ENCODE data around the gene FRMD7.

DNA sequence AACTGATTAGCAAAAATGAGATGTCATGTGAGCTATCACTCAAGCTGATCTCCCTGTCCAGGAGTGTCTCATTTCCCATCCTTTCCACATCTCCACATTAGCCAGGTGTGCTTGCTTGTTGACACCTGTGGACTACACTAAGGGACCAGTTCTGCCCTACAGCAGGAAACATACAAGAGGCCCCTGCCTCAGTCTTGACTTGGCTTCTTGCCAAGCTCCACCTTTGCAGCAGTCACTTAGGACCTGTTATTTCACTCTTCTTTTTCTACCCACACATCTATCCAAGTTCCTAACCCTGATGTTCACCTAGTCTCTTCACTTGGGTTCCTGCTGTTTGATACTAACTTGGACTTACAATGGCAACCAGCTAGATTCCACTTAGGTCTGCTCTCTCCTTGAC lies 13.2 kb downstream of the FRMD7 start:
- TF ChIP-seq, protein P1, sequence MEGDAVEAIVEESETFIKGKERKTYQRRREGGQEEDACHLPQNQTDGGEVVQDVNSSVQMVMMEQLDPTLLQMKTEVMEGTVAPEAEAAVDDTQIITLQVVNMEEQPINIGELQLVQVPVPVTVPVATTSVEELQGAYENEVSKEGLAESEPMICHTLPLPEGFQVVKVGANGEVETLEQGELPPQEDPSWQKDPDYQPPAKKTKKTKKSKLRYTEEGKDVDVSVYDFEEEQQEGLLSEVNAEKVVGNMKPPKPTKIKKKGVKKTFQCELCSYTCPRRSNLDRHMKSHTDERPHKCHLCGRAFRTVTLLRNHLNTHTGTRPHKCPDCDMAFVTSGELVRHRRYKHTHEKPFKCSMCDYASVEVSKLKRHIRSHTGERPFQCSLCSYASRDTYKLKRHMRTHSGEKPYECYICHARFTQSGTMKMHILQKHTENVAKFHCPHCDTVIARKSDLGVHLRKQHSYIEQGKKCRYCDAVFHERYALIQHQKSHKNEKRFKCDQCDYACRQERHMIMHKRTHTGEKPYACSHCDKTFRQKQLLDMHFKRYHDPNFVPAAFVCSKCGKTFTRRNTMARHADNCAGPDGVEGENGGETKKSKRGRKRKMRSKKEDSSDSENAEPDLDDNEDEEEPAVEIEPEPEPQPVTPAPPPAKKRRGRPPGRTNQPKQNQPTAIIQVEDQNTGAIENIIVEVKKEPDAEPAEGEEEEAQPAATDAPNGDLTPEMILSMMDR (IDR thresholded peaks at IDR 0.05) = no peak
- TF ChIP-seq POLR2A (IDR thresholded peaks at IDR 0.05) = no peak

Measured in gastroesophageal sphincter (tissue), 3 donors.